C4-2B (cell line): ENCODE results near the gene UGT1A8.

Experiments
- CTCF ChIP-seq: fragments of 450-650 bp; conservative IDR thresholded peaks from 2 replicates; pipeline ENCODE4 v1.5.1; 2017; ENCODE audit warnings: mild to moderate bottlenecking
- ZFX ChIP-seq: fragments of 450-650 bp; IDR thresholded peaks from 2 replicates; pipeline ENCODE4 v1.6.1; 2017

DNA sequence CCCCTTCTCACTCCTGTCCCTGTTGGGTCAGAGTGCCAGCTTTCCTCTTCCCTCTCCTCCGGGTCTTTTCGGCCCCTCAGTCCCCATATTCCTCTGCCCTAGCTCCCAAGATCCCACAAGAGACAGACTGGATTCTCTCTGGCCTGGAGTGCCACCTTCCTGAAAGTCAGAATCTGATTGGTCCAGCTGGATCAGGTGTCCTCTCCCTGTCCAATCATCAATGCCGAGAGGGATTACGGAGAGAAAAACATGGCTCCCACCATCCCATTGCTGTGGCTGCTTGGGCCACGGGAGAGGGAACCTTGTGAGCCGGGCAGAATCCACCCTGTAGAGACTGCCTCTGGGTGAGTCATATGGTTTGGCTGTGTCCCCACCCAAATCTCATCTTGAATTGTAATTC, 158.0 kb downstream of the UGT1A8 start:
- TF ChIP-seq CTCF: no peak
- no peak for TF ChIP-seq ZFX
